Gastrocnemius medialis (tissue), 4 donors: ENCODE measurements around the gene PODN. TPM values are rescaled to one million over a fixed set of nuclear protein-coding genes. Genes with fewer than 3 reads are reported as not detected.

Experiments used
- ATAC-seq, 2 donors: fragments of 150-250 bp; one replicate each; pipeline ENCODE4 v1.9.1; 2016
- DNase-seq, 2 donors: peaks; one replicate each; pipeline ENCODE4 v3.0.0-alpha.2; 2019
- H3K27ac ChIP-seq, 4 donors: fragments of 200-600 bp; sonication (generic); 1 replicate in 1 of 4; 2 replicates in 3 of 4; pipeline ENCODE4 v1.5.1; 2016 to 2018; ENCODE audit warnings: mild to moderate bottlenecking in 2 of 4, moderate library complexity in 1 of 4
- H3K27me3 ChIP-seq, 3 donors: fragments of 200-600 bp; sonication (generic) in 2 of 3; 1 replicate in 1 of 3; 2 replicates in 2 of 3; pipeline versions ENCODE4 v1.5.1 to v1.6.0; 2016 to 2019; ENCODE audit warnings: mild to moderate bottlenecking in 1 of 3, moderate library complexity in 1 of 3
- H3K36me3 ChIP-seq, 2 donors: fragments of 200-600 bp; sonication (generic) in 1 of 2; one replicate each; pipeline ENCODE4 v1.5.1; 2017 to 2018
- H3K4me1 ChIP-seq, 2 donors: fragments of 200-600 bp; sonication (generic) in 1 of 2; one replicate each; pipeline ENCODE4 v1.5.1; 2016 to 2017; ENCODE audit warnings: mild to moderate bottlenecking in 2 of 2
- H3K4me3 ChIP-seq, 4 donors: fragments of 200-600 bp; sonication (generic) in 3 of 4; 1 replicate in 1 of 4; 2 replicates in 3 of 4; pipeline ENCODE4 v1.5.1; 2016 to 2019; ENCODE audit warnings: mild to moderate bottlenecking in 2 of 4
- H3K9me3 ChIP-seq, 3 donors: fragments of 200-600 bp; sonication (generic) in 2 of 3; 1 replicate in 1 of 3; 2 replicates in 2 of 3; pipeline ENCODE4 v1.5.1; 2016 to 2019
- CTCF ChIP-seq, 5 experiments: fragments of 450-650 bp in 3 of 5; fragments of 200-600 bp in 2 of 5; sonication (generic) in 2 of 5; IDR thresholded peaks in 4 of 5; conservative IDR thresholded peaks in 1 of 5; 1 replicate in 4 of 5; 2 replicates in 1 of 5; pipeline ENCODE4 v1.5.1; 2016 to 2019; ENCODE audit warnings: antibody characterized with exemption in 5 of 5, mild to moderate bottlenecking in 3 of 5, moderate library complexity in 3 of 5
- POLR2A ChIP-seq, 2 donors: fragments of 450-650 bp; IDR thresholded peaks; one replicate each; pipeline ENCODE4 v1.6.1; 2017; ENCODE audit warnings: antibody characterized with exemption in 2 of 2, mild to moderate bottlenecking in 2 of 2, moderate library complexity in 2 of 2
- in situ Hi-C, 4 donors: fragments of 200-750 bp; cut with MboI; loops; one replicate each; pipeline versions ENCODE4 v1.15.0 to v1.8.0; 2017; ENCODE audit warnings: low sequenced_read_pairs in 4 of 4
- intact Hi-C: fragments of 100-400 bp; cut with DNase I; formaldehyde crosslinking; loops from one replicate; pipeline ENCODE4 v1.15.1; 2023; ENCODE audit warnings: low total_unique reads
- total RNA-seq, 4 donors: library from RNA; depleted of rRNA; stranded (reverse); fragments of >200 nt; gene quantifications; one replicate each; pipeline versions ENCODE4 v1.1.0 to v1.2.3, GENCODE V29; 2016

The PODN gene
- total RNA-seq, 4 donors from 2014 or later, result 10.2 to 15.9 (median 13.0) TPM

GRCh38 chr1:53122961-53123413, 61.0 kb downstream of the PODN start:
- no peak for TF ChIP-seq POLR2A (IDR thresholded peaks at IDR 0.05)
- TF ChIP-seq CTCF (IDR thresholded peaks at IDR 0.05 in 4 of 5, conservative IDR thresholded peaks at IDR 0.05 in 1 of 5), result no peak
- in situ Hi-C loops (no loop called here), intact Hi-C loops (no loop called here)
- H3K4me3 ChIP-seq, result no peak overlapping the region
- no peak for DNase-seq
- no peaks in the 10 kb centered on the region for H3K36me3 ChIP-seq
- peak overlapping the region; percentile 59 to 68 (median 66) for H3K27ac ChIP-seq
- H3K4me1 ChIP-seq, result peaks cover 0 to 8% of the 10 kb centered on the region in 2 donors
- no peaks in the 10 kb centered on the region for H3K27me3 ChIP-seq
- H3K9me3 ChIP-seq, result no peaks in the 10 kb centered on the region
- no peak for ATAC-seq

- TF ChIP-seq POLR2A (IDR thresholded peaks at IDR 0.05) (no peak), CTCF (IDR thresholded peaks at IDR 0.05 in 4 of 5, conservative IDR thresholded peaks at IDR 0.05 in 1 of 5) (no peak)
- H3K36me3 ChIP-seq, result no peaks in the 10 kb centered on the region
- in situ Hi-C loops (no loop called here), intact Hi-C loops (no loop called here)
- H3K27ac ChIP-seq, result peak overlapping the region; percentile 59 to 68 (median 66)
- ATAC-seq (peak; percentile 21 to 45), DNase-seq (peak; percentile 52 to 62)
- peaks cover 0 to 8% of the 10 kb centered on the region in 2 donors for H3K4me1 ChIP-seq
- H3K27me3 ChIP-seq, result no peaks in the 10 kb centered on the region
- no peak overlapping the region for H3K4me3 ChIP-seq
- H3K9me3 ChIP-seq, result no peaks in the 10 kb centered on the region
These were observed 61.6 kb downstream of the PODN start for GRCh38 chr1:53123453-53124140.

- Histone ChIP-seq H3K4me1 (peaks cover 0 to 8% of the 10 kb centered on the region in 2 donors), H3K9me3 (no peaks in the 10 kb centered on the region), H3K27ac (peak overlapping the region in 3 of 4 donors; percentile 7 to 32 (median 13)), H3K4me3 (no peak overlapping the region), H3K36me3 (no peaks in the 10 kb centered on the region), H3K27me3 (no peaks in the 10 kb centered on the region)
- in situ Hi-C loops (no loop called here), intact Hi-C loops (no loop called here)
- DNase-seq (no peak), ATAC-seq (no peak)
- TF ChIP-seq POLR2A (IDR thresholded peaks at IDR 0.05), result no peak
- no peak for TF ChIP-seq CTCF (IDR thresholded peaks at IDR 0.05 in 4 of 5, conservative IDR thresholded peaks at IDR 0.05 in 1 of 5)
These were observed 63.1 kb downstream of the PODN start for GRCh38 chr1:53125122-53125521.

- DNase-seq, result peak in 1 of 2 donors; percentile 50
- intact Hi-C loops, result no loop called here
- Histone ChIP-seq H3K27me3 (no peaks in the 10 kb centered on the region), H3K36me3 (no peaks in the 10 kb centered on the region), H3K9me3 (no peaks in the 10 kb centered on the region), H3K27ac (peak overlapping the region; percentile 13 to 35 (median 26)), H3K4me1 (peaks cover 0 to 8% of the 10 kb centered on the region in 2 donors), H3K4me3 (no peak overlapping the region)
- peak in 1 of 2 donors; percentile 45 for ATAC-seq
- in situ Hi-C loops, result no loop called here
- no peak for TF ChIP-seq CTCF (IDR thresholded peaks at IDR 0.05 in 4 of 5, conservative IDR thresholded peaks at IDR 0.05 in 1 of 5)
- no peak for TF ChIP-seq POLR2A (IDR thresholded peaks at IDR 0.05)
These were observed 63.8 kb downstream of the PODN start for GRCh38 chr1:53125623-53126360.
